Measurements from ENCODE around the gene ZNF469. TPM values are rescaled to one million over a fixed set of nuclear protein-coding genes. Genes with fewer than 3 reads are reported as not detected.

ZNF469 gene
- total and polyA plus RNA-seq, 9 donors, result 3.7 to 11.5 (median 6.2) TPM

GRCh38 chr16:88377961-88378360, 4.8 kb upstream of the ZNF469 start:
- Histone ChIP-seq H3K36me3 (ENCODE audit: control insufficient read depth, insufficient read depth, low read length) (no peaks in the 10 kb centered on the region), H3K9me3 (replicated peaks; ENCODE audit: control insufficient read depth, low read depth, low read length) (no peaks in the 10 kb centered on the region), H3K27me3 (ENCODE audit: control insufficient read depth, insufficient read depth, low read length) (peaks cover 16% of the 10 kb centered on the region), H3K4me3 (ENCODE audit: low read length) (no peak overlapping the region), H3K4me1 (ENCODE audit: control insufficient read depth, insufficient read depth, low read length) (peaks cover 28% of the 10 kb centered on the region), H3K27ac (ENCODE audit: low read length) (no peak overlapping the region)
- no peak for DNase-seq
- 89% methylated on average over 12 of the region's 12 CpGs for WGBS (ENCODE audit: insufficient coverage)

- 75% methylated on average over 11 of the region's 12 CpGs for WGBS (ENCODE audit: insufficient coverage)
- no peaks in the 10 kb centered on the region for H3K9me3 ChIP-seq (replicated peaks; ENCODE audit: control insufficient read depth, low read depth, low read length)
- H3K27ac ChIP-seq (ENCODE audit: low read length), result no peak overlapping the region
- no peak for DNase-seq
- no peak overlapping the region for H3K4me3 ChIP-seq (ENCODE audit: low read length)
- H3K36me3 ChIP-seq (ENCODE audit: control insufficient read depth, insufficient read depth, low read length), result no peaks in the 10 kb centered on the region
- peaks cover 28% of the 10 kb centered on the region for H3K4me1 ChIP-seq (ENCODE audit: control insufficient read depth, insufficient read depth, low read length)
- peaks cover 16% of the 10 kb centered on the region for H3K27me3 ChIP-seq (ENCODE audit: control insufficient read depth, insufficient read depth, low read length)
Observed at GRCh38 chr16:88378401-88378800, 4.4 kb upstream of the ZNF469 start.

GRCh38 chr16:88378836-88379693, 3.7 kb upstream of the ZNF469 start:
- Histone ChIP-seq H3K27me3 (ENCODE audit: control insufficient read depth, insufficient read depth, low read length) (peaks cover 21% of the 10 kb centered on the region), H3K4me3 (ENCODE audit: low read length) (no peak overlapping the region), H3K4me1 (ENCODE audit: control insufficient read depth, insufficient read depth, low read length) (peaks cover 28% of the 10 kb centered on the region), H3K27ac (ENCODE audit: low read length) (no peak overlapping the region), H3K9me3 (replicated peaks; ENCODE audit: control insufficient read depth, low read depth, low read length) (no peaks in the 10 kb centered on the region), H3K36me3 (ENCODE audit: control insufficient read depth, insufficient read depth, low read length) (no peaks in the 10 kb centered on the region)
- whole genome bisulfite sequencing (ENCODE audit: insufficient coverage), result 78% methylated on average over 22 of the region's 25 CpGs
- DNase-seq, result no peak

GRCh38 chr16:88379694-88380040, 3.1 kb upstream of the ZNF469 start:
- H3K27me3 ChIP-seq (ENCODE audit: control insufficient read depth, insufficient read depth, low read length), result peaks cover 27% of the 10 kb centered on the region
- H3K9me3 ChIP-seq (replicated peaks; ENCODE audit: control insufficient read depth, low read depth, low read length), result no peaks in the 10 kb centered on the region
- peaks cover 28% of the 10 kb centered on the region for H3K4me1 ChIP-seq (ENCODE audit: control insufficient read depth, insufficient read depth, low read length)
- H3K36me3 ChIP-seq (ENCODE audit: control insufficient read depth, insufficient read depth, low read length), result no peaks in the 10 kb centered on the region
- no peak overlapping the region for H3K4me3 ChIP-seq (ENCODE audit: low read length)
- no peak overlapping the region for H3K27ac ChIP-seq (ENCODE audit: low read length)
- WGBS (ENCODE audit: insufficient coverage), result 75% methylated on average over 8 of the region's 8 CpGs
- DNase-seq, result no peak

- H3K27me3 ChIP-seq (ENCODE audit: control insufficient read depth, insufficient read depth, low read length), result peaks cover 31% of the 10 kb centered on the region
Observed at GRCh38 chr16:88380099-88380498, 2.7 kb upstream of the ZNF469 start.

GRCh38 chr16:88380619-88381018, 2.1 kb upstream of the ZNF469 start:
- Histone ChIP-seq H3K36me3 (ENCODE audit: control insufficient read depth, insufficient read depth, low read length) (no peaks in the 10 kb centered on the region), H3K9me3 (replicated peaks; ENCODE audit: control insufficient read depth, low read depth, low read length) (no peaks in the 10 kb centered on the region), H3K4me1 (ENCODE audit: control insufficient read depth, insufficient read depth, low read length) (peaks cover 20% of the 10 kb centered on the region), H3K4me3 (ENCODE audit: low read length) (no peak overlapping the region), H3K27ac (ENCODE audit: low read length) (no peak overlapping the region), H3K27me3 (ENCODE audit: control insufficient read depth, insufficient read depth, low read length) (peaks cover 35% of the 10 kb centered on the region)
- no peak for DNase-seq
- WGBS (ENCODE audit: insufficient coverage), result 84% methylated on average over 4 of the region's 7 CpGs

More at GRCh38 chr16:88380099-88380498, 2.7 kb upstream of the ZNF469 start:
- Histone ChIP-seq H3K4me3 (ENCODE audit: low read length) (no peak overlapping the region), H3K9me3 (replicated peaks; ENCODE audit: control insufficient read depth, low read depth, low read length) (no peaks in the 10 kb centered on the region), H3K36me3 (ENCODE audit: control insufficient read depth, insufficient read depth, low read length) (no peaks in the 10 kb centered on the region), H3K27ac (ENCODE audit: low read length) (no peak overlapping the region), H3K4me1 (ENCODE audit: control insufficient read depth, insufficient read depth, low read length) (peaks cover 25% of the 10 kb centered on the region)
- WGBS (ENCODE audit: insufficient coverage), result 81% methylated on average over 6 of the region's 7 CpGs
- no peak for DNase-seq

- H3K9me3 ChIP-seq (replicated peaks; ENCODE audit: control insufficient read depth, low read depth, low read length), result no peaks in the 10 kb centered on the region
- WGBS (ENCODE audit: insufficient coverage), result 89% methylated on average over 16 of the region's 21 CpGs
- DNase-seq, result no peak
- no peak overlapping the region for H3K4me3 ChIP-seq (ENCODE audit: low read length)
- H3K4me1 ChIP-seq (ENCODE audit: control insufficient read depth, insufficient read depth, low read length), result peaks cover 9% of the 10 kb centered on the region
- H3K27me3 ChIP-seq (ENCODE audit: control insufficient read depth, insufficient read depth, low read length), result peaks cover 44% of the 10 kb centered on the region
- H3K36me3 ChIP-seq (ENCODE audit: control insufficient read depth, insufficient read depth, low read length), result no peaks in the 10 kb centered on the region
- H3K27ac ChIP-seq (ENCODE audit: low read length), result no peak overlapping the region
Observed at GRCh38 chr16:88381820-88382451, 823 bp upstream of the ZNF469 start.

- Histone ChIP-seq H3K36me3 (ENCODE audit: control insufficient read depth, insufficient read depth, low read length) (no peaks in the 10 kb centered on the region), H3K4me1 (ENCODE audit: control insufficient read depth, insufficient read depth, low read length) (peaks cover 22% of the 10 kb centered on the region), H3K27ac (ENCODE audit: low read length) (no peak overlapping the region), H3K4me3 (ENCODE audit: low read length) (peak overlapping the region; percentile 35), H3K9me3 (replicated peaks; ENCODE audit: control insufficient read depth, low read depth, low read length) (no peaks in the 10 kb centered on the region), H3K27me3 (ENCODE audit: control insufficient read depth, insufficient read depth, low read length) (peaks cover 51% of the 10 kb centered on the region)
- DNase-seq, result peak; percentile 50
- under 1% methylated on average over 94 of the region's 94 CpGs for WGBS (ENCODE audit: insufficient coverage)
Observed at GRCh38 chr16:88383401-88384221, 852 bp downstream of the ZNF469 start.

- H3K9me3 ChIP-seq (replicated peaks; ENCODE audit: control insufficient read depth, low read depth, low read length), result no peaks in the 10 kb centered on the region
- H3K4me3 ChIP-seq (ENCODE audit: low read length), result peak overlapping the region; percentile 35
- no peak for DNase-seq
- H3K4me1 ChIP-seq (ENCODE audit: control insufficient read depth, insufficient read depth, low read length), result peaks cover 24% of the 10 kb centered on the region
- H3K27ac ChIP-seq (ENCODE audit: low read length), result no peak overlapping the region
- no peaks in the 10 kb centered on the region for H3K36me3 ChIP-seq (ENCODE audit: control insufficient read depth, insufficient read depth, low read length)
- H3K27me3 ChIP-seq (ENCODE audit: control insufficient read depth, insufficient read depth, low read length), result peaks cover 56% of the 10 kb centered on the region
- WGBS (ENCODE audit: insufficient coverage), result 50% methylated on average over 15 of the region's 18 CpGs
Observed at GRCh38 chr16:88384222-88385111, 1.7 kb downstream of the ZNF469 start.

Data from muscle of leg (tissue), 11 donors.